ENCODE results near the gene UBQLN4.
"Not testable (repeated sequence)": the region's sequence is repeated elsewhere in the genome, so short reads cannot be mapped to it uniquely, and the experiment has no call there.

UBQLN4 gene

DNA sequence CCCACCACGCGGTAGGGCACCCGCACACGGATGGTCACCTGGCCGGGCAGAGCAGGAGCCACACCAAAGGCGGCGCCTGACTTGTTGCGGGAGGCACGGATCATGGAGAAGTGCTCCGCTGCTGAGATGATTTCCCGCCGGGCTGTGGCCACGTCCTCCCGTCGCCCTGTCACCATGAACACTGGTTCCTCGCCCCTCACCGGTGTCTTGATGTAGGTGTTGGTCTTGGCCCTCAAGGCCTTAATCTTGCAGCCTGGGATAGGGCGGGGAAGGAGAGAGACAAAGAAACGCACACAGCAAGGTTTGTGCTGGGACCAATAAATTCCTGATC is 23.8 kb upstream of the UBQLN4 start:
- Mint-ChIP-seq H3K9me3 (no peaks in the 10 kb centered on the region), H3K36me3 (ENCODE audit: insufficient read depth) (peaks cover 1% of the 10 kb centered on the region), H3K27me3 (peaks cover 10% of the 10 kb centered on the region), H3K27ac (ENCODE audit: low read depth) (no peak overlapping the region), H3K4me1 (no peaks in the 10 kb centered on the region), H3K4me3 (no peak overlapping the region)
- ATAC-seq (replicated peaks; ENCODE audit: extremely low read depth, poor library complexity, severe bottlenecking) (no peak), DNase-seq (ENCODE audit: low spot score in 2 of 2) (no peak)

DNA sequence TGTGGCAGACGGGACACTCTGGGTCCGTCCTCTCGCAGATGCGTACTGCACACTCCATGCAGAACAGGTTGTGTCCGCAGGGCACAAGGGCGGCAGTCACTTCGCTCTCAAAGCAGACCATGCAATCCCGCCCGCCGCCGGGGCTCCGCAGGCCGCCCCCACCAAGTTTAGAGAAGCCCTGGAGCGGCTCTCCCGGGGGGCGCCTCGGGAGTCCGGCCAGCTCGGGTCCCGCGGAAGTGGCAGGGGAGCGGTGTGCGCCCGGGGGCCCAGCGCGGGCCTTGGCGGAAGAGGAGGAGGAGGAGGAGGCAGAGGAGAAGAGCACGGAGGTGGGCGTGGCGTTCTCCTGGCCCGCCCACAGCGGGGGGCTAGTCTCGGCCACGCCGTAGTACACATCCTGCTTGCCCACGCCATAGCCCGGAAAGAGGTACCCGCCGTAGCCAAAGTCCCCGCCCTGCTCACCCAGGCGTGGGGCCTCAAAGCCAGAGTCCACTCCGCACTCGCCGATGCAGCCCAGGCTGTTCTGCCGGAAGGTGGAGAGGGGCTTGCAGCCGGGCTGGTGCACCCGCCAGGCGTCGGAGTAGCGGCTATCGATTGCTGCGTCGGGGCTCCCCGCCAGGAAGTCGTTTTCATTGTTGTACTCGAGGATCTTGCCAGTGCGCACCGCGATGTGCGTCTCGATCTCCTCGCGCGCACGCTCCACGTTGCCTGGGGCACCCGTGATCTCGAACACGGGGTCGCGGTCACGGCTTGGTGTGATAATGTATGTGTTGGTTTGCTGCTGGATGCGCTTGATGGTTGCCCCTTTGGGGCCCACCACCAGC is 23.2 kb upstream of the UBQLN4 start:
- ATAC-seq (replicated peaks; ENCODE audit: extremely low read depth, poor library complexity, severe bottlenecking) = no peak
- no peaks in the 10 kb centered on the region for H3K4me1 Mint-ChIP-seq
- H3K36me3 Mint-ChIP-seq (ENCODE audit: insufficient read depth) = peaks cover 1% of the 10 kb centered on the region
- peaks cover 10% of the 10 kb centered on the region for H3K27me3 Mint-ChIP-seq
- no peak overlapping the region for H3K27ac Mint-ChIP-seq (ENCODE audit: low read depth)
- H3K4me3 Mint-ChIP-seq = no peak overlapping the region
- H3K9me3 Mint-ChIP-seq = no peaks in the 10 kb centered on the region
- no peak for DNase-seq (ENCODE audit: low spot score in 2 of 2)

DNA sequence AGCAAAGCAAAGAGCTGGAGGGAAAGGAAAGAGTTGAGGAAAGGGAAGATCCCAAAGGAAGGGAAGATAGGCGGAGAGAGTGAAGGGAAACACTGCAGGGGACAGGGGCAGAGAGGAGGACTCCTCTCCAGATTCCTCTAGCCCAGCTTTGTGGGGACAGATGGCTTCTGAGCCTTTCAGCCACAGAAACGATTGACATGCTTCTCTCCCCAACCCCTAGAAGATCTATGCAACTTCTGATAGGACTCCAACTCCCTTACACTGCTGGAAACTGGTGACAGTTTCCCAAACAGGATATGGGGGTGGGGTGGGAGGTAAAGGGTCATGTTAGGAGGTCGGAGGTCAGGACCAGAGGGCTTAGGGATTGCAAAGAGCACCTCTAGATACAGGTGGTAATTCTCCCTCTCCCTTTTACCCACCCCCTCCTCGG is 22.2 kb upstream of the UBQLN4 start:
- no peak overlapping the region for H3K4me3 Mint-ChIP-seq

DNA sequence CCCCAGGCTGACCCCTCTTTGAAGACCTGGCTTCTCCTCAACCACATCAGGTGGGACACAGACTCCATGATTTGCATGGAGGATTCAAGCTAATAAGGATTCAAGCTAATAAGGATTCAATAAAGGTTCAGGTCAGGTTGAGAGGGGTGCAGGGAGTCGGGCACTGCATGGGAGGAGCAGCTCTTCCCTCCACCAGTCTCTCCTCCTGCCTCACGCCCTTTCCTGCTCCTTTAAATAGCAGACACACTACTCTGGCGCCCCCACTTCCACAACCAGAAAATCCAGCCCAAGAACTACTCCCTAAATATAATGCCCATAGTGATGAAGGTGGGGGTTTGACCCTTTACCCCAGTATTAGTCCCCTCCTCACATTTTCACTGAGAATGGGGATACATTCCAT is 21.6 kb upstream of the UBQLN4 start:
- Mint-ChIP-seq H3K27me3 (no peaks in the 10 kb centered on the region), H3K4me3 (no peak overlapping the region), H3K27ac (ENCODE audit: low read depth) (no peak overlapping the region), H3K36me3 (ENCODE audit: insufficient read depth) (peaks cover 1% of the 10 kb centered on the region), H3K9me3 (no peaks in the 10 kb centered on the region), H3K4me1 (no peaks in the 10 kb centered on the region)
- ATAC-seq (replicated peaks; ENCODE audit: extremely low read depth, poor library complexity, severe bottlenecking) = no peak
- DNase-seq (ENCODE audit: low spot score in 2 of 2) = no peak

More for the DNA sequence above, 22.2 kb upstream of the UBQLN4 start:
- ATAC-seq (replicated peaks; ENCODE audit: extremely low read depth, poor library complexity, severe bottlenecking) = no peak
- no peak for DNase-seq (ENCODE audit: low spot score in 2 of 2)
- Mint-ChIP-seq H3K27me3 (peaks cover 4% of the 10 kb centered on the region), H3K9me3 (no peaks in the 10 kb centered on the region), H3K4me1 (no peaks in the 10 kb centered on the region), H3K36me3 (ENCODE audit: insufficient read depth) (peaks cover 1% of the 10 kb centered on the region), H3K27ac (ENCODE audit: low read depth) (no peak overlapping the region)

DNA sequence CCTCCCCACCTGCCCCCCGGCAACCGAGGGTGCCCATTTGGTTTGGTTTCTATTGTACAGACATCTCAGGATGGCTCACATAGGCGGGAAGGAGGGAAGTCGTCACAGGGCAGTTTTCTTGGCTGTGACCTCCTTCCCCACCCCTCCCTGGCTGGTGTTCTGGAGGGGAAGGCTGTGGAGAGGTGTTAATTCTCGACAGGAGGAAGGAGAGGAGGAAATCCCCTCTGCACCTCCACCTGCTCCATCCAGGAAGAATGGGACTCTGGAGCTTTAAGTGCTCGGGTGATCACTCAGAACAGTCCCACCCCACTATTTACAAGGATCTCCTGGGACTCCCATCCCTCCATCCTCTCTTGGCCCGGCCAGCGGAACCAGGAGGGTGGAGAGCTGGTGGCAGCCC is 21.1 kb upstream of the UBQLN4 start:
- ATAC-seq (replicated peaks; ENCODE audit: extremely low read depth, poor library complexity, severe bottlenecking) (no peak), DNase-seq (ENCODE audit: low spot score in 2 of 2) (no peak)
- no peaks in the 10 kb centered on the region for H3K9me3 Mint-ChIP-seq
- no peak overlapping the region for H3K4me3 Mint-ChIP-seq
- H3K36me3 Mint-ChIP-seq (ENCODE audit: insufficient read depth) = peaks cover 1% of the 10 kb centered on the region
- H3K27me3 Mint-ChIP-seq = no peaks in the 10 kb centered on the region
- H3K27ac Mint-ChIP-seq (ENCODE audit: low read depth) = no peak overlapping the region
- no peaks in the 10 kb centered on the region for H3K4me1 Mint-ChIP-seq

DNA sequence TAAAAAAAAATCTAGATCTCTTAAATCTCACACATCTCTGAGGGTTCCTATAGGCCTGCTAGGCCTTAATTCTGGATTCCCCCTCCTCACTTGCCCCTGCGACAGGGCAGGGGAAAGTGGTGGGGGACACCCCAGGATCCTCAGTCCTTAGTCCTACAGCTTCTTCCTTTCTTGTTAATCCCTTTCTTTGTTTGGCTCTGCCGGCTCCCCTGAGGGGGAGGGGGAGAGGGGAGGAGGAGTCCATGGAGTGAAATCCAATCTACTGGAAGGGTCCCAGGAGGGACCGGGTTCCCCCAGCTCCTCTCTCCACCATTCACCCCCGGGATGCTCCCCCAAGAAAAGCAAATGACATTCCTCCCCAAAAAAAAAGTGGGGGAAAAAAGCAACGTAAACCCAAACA is 20.1 kb upstream of the UBQLN4 start:
- no peak for ATAC-seq (replicated peaks; ENCODE audit: extremely low read depth, poor library complexity, severe bottlenecking)
- Mint-ChIP-seq H3K36me3 (ENCODE audit: insufficient read depth) (peaks cover 1% of the 10 kb centered on the region), H3K4me3 (no peak overlapping the region), H3K27me3 (no peaks in the 10 kb centered on the region), H3K27ac (ENCODE audit: low read depth) (no peak overlapping the region), H3K4me1 (no peaks in the 10 kb centered on the region), H3K9me3 (no peaks in the 10 kb centered on the region)
- DNase-seq (ENCODE audit: low spot score in 2 of 2) = no peak

DNA sequence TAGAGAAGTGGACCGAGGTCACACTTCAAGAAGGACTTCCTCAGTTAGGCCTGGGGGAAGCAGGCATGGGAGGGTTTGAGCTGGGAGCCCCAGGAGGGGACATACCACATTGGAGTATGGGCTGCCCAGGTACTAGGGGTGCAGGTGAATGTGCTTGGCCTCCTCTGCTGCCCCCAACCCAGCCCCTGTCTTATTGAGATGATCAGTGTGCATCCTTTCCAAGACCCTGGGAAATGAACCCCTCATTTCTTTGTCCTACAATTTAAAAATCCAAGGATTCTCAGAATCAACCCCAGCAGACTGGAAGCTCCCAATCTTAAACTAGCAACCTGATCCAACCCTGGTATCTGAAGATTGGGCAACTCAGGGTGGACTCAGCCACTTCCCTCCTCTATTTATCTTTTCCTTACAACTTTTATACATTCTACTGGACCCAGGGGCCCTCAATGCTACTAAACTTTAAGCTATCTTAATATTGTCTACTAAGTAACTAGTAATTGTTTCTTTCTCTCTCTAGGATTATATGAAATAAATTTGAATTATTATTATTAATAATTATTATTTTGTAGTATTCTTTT is 19.6 kb upstream of the UBQLN4 start:
- no peak for DNase-seq (ENCODE audit: low spot score in 2 of 2)
- no peak overlapping the region for H3K4me3 Mint-ChIP-seq

DNA sequence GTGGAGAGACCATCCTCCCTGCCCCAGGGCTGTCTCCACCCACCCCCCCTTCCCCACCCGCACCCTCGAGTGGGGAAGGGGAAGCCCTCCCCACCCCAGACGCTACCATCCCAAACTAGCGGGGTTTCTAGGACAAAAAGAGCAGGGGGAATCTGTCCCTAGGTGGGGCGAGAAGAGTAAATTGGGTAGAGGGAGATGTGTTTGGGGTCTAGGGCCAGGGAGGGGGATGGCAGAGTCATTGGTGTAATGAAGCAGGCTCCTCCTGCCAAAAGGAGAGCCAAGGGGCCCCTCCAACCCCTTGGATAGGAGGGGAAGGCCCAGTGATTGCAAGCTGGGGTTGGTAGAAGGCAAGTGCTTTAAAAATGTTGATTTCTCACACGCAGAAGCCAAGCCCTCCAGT is 18.7 kb upstream of the UBQLN4 start:
- no peak for DNase-seq (ENCODE audit: low spot score in 2 of 2)
- Mint-ChIP-seq H3K27ac (ENCODE audit: low read depth) (no peak overlapping the region), H3K36me3 (ENCODE audit: insufficient read depth) (peaks cover 1% of the 10 kb centered on the region), H3K4me3 (no peak overlapping the region), H3K27me3 (no peaks in the 10 kb centered on the region), H3K9me3 (no peaks in the 10 kb centered on the region), H3K4me1 (no peaks in the 10 kb centered on the region)
- ATAC-seq (replicated peaks; ENCODE audit: extremely low read depth, poor library complexity, severe bottlenecking) = no peak

More for the DNA sequence above, 19.6 kb upstream of the UBQLN4 start:
- peaks cover 1% of the 10 kb centered on the region for H3K36me3 Mint-ChIP-seq (ENCODE audit: insufficient read depth)
- ATAC-seq (replicated peaks; ENCODE audit: extremely low read depth, poor library complexity, severe bottlenecking) = no peak
- no peaks in the 10 kb centered on the region for H3K9me3 Mint-ChIP-seq
- no peaks in the 10 kb centered on the region for H3K27me3 Mint-ChIP-seq
- H3K27ac Mint-ChIP-seq (ENCODE audit: low read depth) = no peak overlapping the region
- no peaks in the 10 kb centered on the region for H3K4me1 Mint-ChIP-seq

DNA sequence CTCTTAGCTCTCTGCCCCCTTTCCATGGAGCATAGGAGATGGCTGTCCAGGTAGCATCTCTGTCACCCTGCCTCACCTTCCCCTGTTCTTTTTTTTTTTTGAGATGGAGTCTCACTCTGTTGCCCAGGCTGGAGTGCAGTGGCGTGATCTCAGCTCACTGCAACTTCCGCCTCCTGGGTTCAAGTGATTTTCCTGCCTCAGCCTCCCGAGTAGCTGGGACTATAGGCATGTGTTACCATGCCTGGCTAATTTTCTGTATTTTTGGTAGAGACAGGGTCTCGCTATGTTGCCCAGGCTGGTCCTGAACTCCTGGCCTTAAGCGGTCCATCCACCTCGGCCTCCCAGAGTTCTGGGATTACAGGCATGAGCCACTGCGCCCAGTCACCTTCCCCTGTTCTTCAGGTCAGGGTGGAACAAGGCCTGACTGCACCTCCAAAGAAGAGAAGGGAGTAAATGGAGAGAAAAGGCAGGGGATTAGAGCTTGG is 17.8 kb upstream of the UBQLN4 start:
- H3K4me1 Mint-ChIP-seq; H3K9me3 Mint-ChIP-seq; ATAC-seq (replicated peaks; ENCODE audit: extremely low read depth, poor library complexity, severe bottlenecking); H3K27me3 Mint-ChIP-seq; DNase-seq (ENCODE audit: low spot score in 2 of 2); H3K27ac Mint-ChIP-seq (ENCODE audit: low read depth); H3K36me3 Mint-ChIP-seq (ENCODE audit: insufficient read depth); H3K4me3 Mint-ChIP-seq: not testable (repeated sequence)

DNA sequence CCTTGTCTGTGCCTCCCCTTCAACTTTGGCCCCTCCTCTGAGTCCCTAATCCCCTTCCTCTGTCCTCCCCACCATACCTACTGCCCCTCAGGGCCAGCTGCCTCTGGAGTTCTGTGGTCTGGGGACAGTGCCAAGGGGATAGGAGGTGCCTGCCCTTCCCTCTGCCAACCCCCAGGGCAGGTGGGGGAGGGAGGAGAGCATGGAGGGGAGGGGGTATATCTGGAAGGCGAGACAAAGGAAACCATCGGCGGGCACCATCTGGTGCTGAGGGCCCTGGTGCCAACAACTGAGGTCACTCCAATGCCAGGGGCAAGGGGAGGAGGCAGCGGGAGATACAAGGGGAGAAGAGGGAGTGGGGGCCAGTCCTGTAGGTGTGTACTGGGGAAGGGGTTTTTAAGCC is 16.9 kb upstream of the UBQLN4 start:
- no peaks in the 10 kb centered on the region for H3K36me3 Mint-ChIP-seq (ENCODE audit: insufficient read depth)
- no peak overlapping the region for H3K4me3 Mint-ChIP-seq
- no peaks in the 10 kb centered on the region for H3K4me1 Mint-ChIP-seq
- no peak overlapping the region for H3K27ac Mint-ChIP-seq (ENCODE audit: low read depth)
- DNase-seq (ENCODE audit: low spot score in 2 of 2) (no peak), ATAC-seq (replicated peaks; ENCODE audit: extremely low read depth, poor library complexity, severe bottlenecking) (no peak)
- H3K27me3 Mint-ChIP-seq = no peaks in the 10 kb centered on the region
- H3K9me3 Mint-ChIP-seq = no peaks in the 10 kb centered on the region

DNA sequence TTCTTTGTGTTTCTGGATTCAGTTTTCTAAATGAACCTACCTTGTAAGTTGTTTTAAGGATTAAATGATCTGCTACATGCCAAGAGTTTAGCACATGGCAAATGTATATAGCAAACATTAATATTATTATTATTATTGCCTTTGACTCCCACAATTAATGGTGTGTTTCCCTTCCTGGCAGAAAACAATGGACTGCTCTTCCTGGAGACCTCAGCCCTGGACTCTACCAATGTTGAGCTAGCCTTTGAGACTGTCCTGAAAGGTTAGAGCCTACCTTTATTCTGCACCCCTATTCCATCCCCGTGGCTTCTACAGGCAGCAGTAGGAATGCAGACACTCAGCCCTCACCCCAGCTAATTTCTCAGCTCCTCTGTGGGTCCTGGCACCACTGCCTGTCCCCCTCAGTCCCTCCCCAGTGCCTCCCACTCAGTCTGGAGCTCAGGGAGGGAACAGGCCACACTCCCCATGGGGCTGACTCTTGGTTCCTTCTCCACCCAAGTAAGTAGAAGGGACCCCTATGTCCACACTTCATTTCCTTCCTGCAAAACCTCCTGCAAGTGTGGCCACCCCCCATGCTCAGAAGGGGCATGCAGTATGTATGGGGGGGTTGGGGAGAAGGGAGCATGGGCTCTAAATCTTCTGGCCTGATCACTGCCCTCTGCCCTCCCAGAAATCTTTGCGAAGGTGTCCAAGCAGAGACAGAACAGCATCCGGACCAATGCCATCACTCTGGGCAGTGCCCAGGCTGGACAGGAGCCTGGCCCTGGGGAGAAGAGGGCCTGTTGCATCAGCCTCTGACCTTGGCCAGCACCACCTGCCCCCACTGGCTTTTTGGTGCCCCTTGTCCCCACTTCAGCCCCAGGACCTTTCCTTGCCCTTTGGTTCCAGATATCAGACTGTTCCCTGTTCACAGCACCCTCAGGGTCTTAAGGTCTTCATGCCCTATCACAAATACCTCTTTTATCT is 16.2 kb upstream of the UBQLN4 start:
- H3K36me3 Mint-ChIP-seq (ENCODE audit: insufficient read depth) = no peaks in the 10 kb centered on the region
- ATAC-seq (replicated peaks; ENCODE audit: extremely low read depth, poor library complexity, severe bottlenecking) (no peak), DNase-seq (ENCODE audit: low spot score in 2 of 2) (no peak)
- H3K4me3 Mint-ChIP-seq = no peak overlapping the region
- no peaks in the 10 kb centered on the region for H3K4me1 Mint-ChIP-seq
- H3K27me3 Mint-ChIP-seq = no peaks in the 10 kb centered on the region
- H3K27ac Mint-ChIP-seq (ENCODE audit: low read depth) = no peak overlapping the region
- H3K9me3 Mint-ChIP-seq = no peaks in the 10 kb centered on the region

DNA sequence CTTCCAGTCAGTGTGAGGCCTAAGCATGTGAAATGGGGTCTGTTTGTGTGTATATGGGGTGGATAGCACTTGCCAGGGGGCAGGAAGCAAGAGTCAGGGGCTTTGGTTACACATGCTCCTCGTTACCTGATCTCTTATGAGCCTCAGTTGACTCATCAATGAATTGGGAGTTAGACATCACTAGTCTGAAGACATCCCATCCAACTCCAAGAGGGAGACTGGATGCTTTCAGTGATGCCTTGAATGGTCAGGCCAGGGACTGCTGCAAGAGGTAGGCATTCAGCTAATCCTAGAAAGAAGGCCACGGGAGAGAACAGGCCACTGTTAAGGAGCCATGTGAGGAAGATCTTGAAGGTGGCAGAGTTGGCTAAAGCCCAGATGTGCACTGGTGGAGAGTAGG is 13.7 kb upstream of the UBQLN4 start:
- Mint-ChIP-seq H3K4me1 (no peaks in the 10 kb centered on the region), H3K9me3 (no peaks in the 10 kb centered on the region), H3K36me3 (ENCODE audit: insufficient read depth) (peaks cover 1% of the 10 kb centered on the region), H3K27me3 (no peaks in the 10 kb centered on the region), H3K27ac (ENCODE audit: low read depth) (no peak overlapping the region), H3K4me3 (no peak overlapping the region)
- ATAC-seq (replicated peaks; ENCODE audit: extremely low read depth, poor library complexity, severe bottlenecking) = no peak
- no peak for DNase-seq (ENCODE audit: low spot score in 2 of 2)

Measured in central memory CD8-positive, alpha-beta T cell (primary cell).